Measurements from ENCODE around the gene VANGL2. TPM values are rescaled to one million over a fixed set of nuclear protein-coding genes. Genes with fewer than 3 reads are reported as not detected.

Gene VANGL2
- total and polyA plus RNA-seq, 2 experiments from 2014 or later: 15.2 to 24.6 TPM

- no peak for DNase-seq (ENCODE audit: low read depth in 1 of 2, low spot score in 1 of 2)
- H3K4me3 ChIP-seq: no peak overlapping the region
- no peaks in the 10 kb centered on the region for H3K27me3 ChIP-seq
- no peak for TF ChIP-seq CTCF (IDR thresholded peaks at IDR 0.05; ENCODE audit: low read depth, low read length)
- H3K9me3 ChIP-seq (ENCODE audit: low read depth): no peaks in the 10 kb centered on the region
- H3K36me3 ChIP-seq: no peaks in the 10 kb centered on the region
- H3K4me1 ChIP-seq (ENCODE audit: low read depth): no peaks in the 10 kb centered on the region
- H3K27ac ChIP-seq: no peak overlapping the region
Observed at GRCh38 chr1:160371346-160371631, 29.1 kb upstream of the VANGL2 start.

DNA sequence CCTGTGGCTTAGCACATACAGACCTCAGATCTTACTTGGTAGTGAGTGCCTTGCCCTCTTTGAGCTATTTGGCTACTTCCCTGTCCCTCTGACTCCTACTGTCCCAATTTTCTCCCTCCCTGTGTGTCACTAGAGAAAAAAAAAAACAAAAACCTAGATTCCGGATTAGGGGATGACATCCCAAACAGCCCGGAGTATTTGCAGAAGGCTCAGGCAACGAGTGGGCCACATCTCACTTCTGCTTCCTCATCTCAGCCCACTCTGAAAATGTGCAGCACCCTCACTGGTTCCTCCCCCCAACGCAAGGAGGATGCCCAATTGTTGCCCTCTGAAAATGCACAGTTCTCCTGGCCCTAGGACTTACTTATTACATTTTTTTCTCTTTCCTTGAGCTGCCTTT lies 28.6 kb upstream of the VANGL2 start:
- Histone ChIP-seq H3K27me3 (no peaks in the 10 kb centered on the region), H3K4me1 (ENCODE audit: low read depth) (no peaks in the 10 kb centered on the region), H3K4me3 (no peak overlapping the region), H3K36me3 (no peaks in the 10 kb centered on the region), H3K27ac (no peak overlapping the region), H3K9me3 (ENCODE audit: low read depth) (no peaks in the 10 kb centered on the region)
- no peak for TF ChIP-seq CTCF (IDR thresholded peaks at IDR 0.05; ENCODE audit: low read depth, low read length)
- DNase-seq (ENCODE audit: low read depth in 1 of 2, low spot score in 1 of 2): no peak

DNA sequence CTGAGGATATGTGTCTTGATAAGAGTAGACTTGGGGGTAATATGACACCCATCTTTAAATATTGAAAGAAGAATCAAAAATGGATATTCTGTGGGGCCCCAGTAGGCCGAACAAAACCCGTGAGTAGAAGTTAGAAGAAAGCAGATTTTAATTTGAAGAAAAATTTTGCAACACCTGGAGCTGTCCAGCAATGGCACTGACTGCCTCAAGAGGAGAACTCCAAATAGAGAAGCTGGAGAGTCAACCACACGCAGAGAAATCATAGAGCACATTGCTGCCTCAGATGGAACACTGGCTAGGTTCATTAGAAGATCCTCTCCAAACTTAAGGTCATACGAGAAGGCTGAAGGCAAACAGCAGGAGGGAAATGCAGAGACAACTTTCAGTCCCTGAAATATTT lies 26.7 kb upstream of the VANGL2 start:
- TF ChIP-seq CTCF (IDR thresholded peaks at IDR 0.05; ENCODE audit: low read depth, low read length): no peak

GRCh38 chr1:160374306-160375110 lies 25.9 kb upstream of the VANGL2 start:
- TF ChIP-seq CTCF (IDR thresholded peaks at IDR 0.05; ENCODE audit: low read depth, low read length): no peak
- DNase-seq (ENCODE audit: low read depth in 1 of 2, low spot score in 1 of 2): peak in 1 of 2 donors; percentile 30
- no peaks in the 10 kb centered on the region for H3K36me3 ChIP-seq
- no peaks in the 10 kb centered on the region for H3K4me1 ChIP-seq (ENCODE audit: low read depth)
- no peaks in the 10 kb centered on the region for H3K27me3 ChIP-seq
- H3K9me3 ChIP-seq (ENCODE audit: low read depth): no peaks in the 10 kb centered on the region
- H3K27ac ChIP-seq: no peak overlapping the region
- H3K4me3 ChIP-seq: no peak overlapping the region

More for the DNA sequence above, 26.7 kb upstream of the VANGL2 start:
- H3K27me3 ChIP-seq: no peaks in the 10 kb centered on the region
- H3K36me3 ChIP-seq: no peaks in the 10 kb centered on the region
- no peak overlapping the region for H3K27ac ChIP-seq
- peak in 1 of 2 donors; percentile 41 for DNase-seq (ENCODE audit: low read depth in 1 of 2, low spot score in 1 of 2)
- no peaks in the 10 kb centered on the region for H3K4me1 ChIP-seq (ENCODE audit: low read depth)
- no peaks in the 10 kb centered on the region for H3K9me3 ChIP-seq (ENCODE audit: low read depth)
- no peak overlapping the region for H3K4me3 ChIP-seq

DNA sequence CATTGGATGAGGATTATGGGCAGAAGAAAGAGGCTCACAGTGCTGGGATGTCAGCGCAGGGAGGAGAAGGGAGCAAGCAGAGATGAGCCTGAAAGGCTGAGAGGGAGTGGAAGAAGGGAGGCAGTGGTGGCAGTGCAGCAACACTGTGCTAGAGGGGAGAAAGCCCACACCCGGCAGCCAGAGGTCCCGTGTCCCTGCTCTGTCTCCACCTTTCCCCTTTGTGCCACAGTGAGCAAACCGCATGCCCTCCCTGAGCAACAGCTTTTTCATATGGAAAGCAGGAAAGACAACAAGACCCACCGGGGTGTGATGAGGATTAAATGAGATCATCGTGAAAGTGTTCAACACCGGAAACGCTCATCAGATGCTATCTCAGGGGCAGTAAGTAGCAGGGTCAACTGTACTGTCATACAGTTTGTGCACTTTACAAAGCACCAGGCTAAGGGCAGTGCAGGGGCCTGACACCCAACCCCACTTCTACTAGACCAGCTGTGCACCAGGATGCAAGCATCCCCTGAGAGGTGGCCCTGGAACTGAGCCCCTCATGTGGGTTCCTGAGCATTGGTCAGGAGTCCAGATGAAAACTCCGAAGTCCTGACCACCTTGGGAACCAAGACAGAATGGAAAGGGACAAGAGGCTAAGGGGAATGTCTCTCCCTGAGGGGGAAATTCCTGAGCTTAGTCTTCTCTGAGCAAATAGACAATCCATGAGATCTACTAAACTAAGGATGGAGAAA lies 24.4 kb upstream of the VANGL2 start:
- no peaks in the 10 kb centered on the region for H3K9me3 ChIP-seq (ENCODE audit: low read depth)
- peak in 1 of 2 donors; percentile 33 for DNase-seq (ENCODE audit: low read depth in 1 of 2, low spot score in 1 of 2)
- no peak overlapping the region for H3K4me3 ChIP-seq
- TF ChIP-seq CTCF (IDR thresholded peaks at IDR 0.05; ENCODE audit: low read depth, low read length): no peak
- no peaks in the 10 kb centered on the region for H3K27me3 ChIP-seq
- H3K27ac ChIP-seq: no peak overlapping the region
- H3K4me1 ChIP-seq (ENCODE audit: low read depth): no peaks in the 10 kb centered on the region
- no peaks in the 10 kb centered on the region for H3K36me3 ChIP-seq
